Cerebellar nuclear complex (tissue), 1 donor: Measurements from ENCODE around the gene HBQ1.
"Not testable (repeated sequence)": the region's sequence is repeated elsewhere in the genome, so short reads cannot be mapped to it uniquely, and the experiment has no call there.

ENCODE experiments used
- DNase-seq, 2 experiments: peaks; one replicate each; lab custom pipeline; 2025; lab: John Stamatoyannopoulos, UW

HBQ1 gene

GRCh38 chr16:160691-161190 lies 19.5 kb upstream of the HBQ1 start:
- no peak for DNase-seq

DNA sequence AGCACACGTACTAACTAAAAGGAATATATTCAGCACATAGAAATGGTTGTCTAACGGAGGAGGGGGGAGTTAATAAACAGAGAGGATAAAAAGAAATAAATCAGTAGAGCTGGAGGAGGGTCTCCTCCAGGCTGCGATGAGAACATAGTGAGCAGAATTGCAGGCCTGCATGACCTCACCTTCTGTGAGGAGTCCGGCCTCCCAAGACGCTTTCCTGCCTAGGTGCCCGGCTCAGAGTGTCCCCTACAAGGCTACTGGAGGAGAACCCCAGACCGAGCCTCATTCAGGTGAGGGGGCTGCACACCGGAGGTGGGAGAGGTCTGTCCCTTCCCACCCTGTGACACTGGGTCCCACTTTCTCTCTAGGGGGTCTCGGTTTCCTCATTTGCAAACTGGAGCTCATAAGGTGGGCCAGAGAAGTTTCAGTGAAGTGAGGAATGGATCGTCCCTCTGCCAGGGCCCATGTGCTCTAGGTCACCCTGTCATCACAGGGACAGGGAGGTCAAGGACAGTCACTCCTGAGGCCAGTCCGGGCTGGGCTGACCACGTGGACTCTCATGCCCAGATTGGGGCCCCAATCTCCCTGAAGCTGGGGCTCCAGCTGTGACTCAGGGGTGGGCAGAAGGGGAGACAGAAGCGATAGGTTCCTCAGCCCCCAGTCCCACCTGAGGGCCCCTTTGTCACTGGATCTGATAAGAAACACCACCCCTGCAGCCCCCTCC lies 17.8 kb upstream of the HBQ1 start:
- DNase-seq, result no peak

DNA sequence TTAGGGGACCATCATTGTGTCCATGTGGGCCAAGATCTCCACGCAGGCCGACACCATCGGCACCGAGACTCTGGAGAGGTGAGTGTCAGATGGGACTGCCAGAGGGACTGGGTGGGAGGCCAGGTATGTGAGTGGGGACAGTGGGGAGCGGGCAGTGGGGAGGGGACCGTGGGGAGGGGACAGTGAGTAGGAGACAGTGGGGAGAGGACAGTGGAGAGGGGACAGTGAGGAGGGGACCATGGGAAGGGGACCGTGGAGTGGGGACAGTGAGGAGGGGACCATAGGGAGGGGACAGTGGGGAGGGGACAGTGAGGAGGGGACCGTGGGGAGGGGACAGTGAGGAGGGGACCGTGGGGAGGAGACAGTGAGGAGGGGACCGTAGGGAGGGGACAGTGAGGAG lies 17.1 kb upstream of the HBQ1 start:
- DNase-seq, result not testable (repeated sequence)

DNA sequence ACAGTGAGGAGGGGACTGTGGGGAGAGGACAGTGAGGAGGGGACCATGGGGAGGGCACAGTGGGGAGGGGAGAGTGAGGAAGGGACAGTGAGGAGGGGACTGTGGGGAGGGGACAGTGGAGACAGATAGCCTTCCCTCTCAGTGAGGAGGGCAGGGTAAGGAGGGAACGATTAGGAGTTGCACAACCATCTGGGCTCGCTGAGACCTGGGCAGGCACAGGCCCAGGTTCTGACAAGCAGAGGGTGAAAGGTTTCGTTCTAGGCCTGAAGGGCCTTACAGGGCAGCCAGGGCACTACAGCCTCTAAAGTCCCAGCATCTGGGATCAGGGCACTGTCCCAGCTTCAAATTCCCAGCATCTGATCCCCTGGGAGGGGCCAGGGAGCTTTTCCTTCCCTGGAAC lies 16.6 kb upstream of the HBQ1 start:
- not testable (repeated sequence) for DNase-seq

DNA sequence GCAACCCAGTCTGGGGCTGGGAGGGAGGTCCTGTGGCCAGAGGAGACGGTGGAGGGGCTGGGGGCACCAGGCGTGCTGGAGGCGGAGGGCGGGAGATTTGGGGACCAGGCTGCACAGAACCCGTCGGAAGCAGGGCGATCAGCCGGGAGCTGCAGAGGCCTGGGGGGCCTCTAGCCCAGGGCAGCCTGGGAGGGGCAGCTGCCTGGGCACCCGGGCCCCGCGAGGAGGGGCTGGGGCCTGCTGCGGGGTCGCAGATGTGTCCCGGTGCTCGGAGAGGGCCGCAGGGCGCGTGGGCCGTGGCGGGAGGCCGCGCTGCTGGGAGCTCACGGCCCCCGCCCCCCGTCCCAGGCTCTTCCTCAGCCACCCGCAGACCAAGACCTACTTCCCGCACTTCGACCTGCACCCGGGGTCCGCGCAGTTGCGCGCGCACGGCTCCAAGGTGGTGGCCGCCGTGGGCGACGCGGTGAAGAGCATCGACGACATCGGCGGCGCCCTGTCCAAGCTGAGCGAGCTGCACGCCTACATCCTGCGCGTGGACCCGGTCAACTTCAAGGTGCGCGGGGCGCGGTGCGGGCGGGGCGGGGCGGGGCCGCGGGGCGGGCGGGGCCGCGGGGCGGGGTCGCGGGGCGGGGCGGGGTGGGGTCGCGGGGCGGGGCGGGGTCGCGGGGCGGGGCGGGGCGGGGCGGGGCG lies 16.0 kb upstream of the HBQ1 start:
- DNase-seq, result not testable (repeated sequence)

DNA sequence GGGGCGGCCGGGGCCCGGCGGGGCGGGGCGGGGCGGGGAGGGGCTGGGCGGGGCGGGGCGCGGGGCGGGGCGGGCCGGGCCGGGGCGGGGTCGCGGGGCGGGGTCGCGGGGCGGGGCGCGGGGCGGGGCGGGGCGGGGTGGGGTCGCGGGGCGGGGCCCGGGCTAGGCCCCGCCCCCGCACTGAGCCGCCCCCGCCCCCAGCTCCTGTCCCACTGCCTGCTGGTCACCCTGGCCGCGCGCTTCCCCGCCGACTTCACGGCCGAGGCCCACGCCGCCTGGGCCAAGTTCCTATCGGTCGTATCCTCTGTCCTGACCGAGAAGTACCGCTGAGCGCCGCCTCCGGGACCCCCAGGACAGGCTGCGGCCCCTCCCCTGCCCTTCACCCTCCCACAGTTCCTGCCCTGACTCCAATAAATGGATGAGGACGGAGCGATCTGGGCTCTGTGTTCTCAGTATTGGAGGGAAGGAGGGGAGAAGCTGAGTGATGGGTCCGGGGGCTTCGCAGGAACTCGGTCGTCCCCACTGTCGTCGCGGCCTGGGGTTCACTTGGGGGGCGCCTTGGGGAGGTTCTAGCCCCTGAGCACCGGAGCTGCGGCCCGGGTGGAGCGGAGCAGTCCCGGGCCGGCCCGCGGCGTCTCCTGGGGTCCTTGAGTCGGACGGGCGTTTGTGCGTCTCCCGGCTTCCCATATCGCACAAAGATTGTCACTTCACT lies 15.3 kb upstream of the HBQ1 start:
- no peak for DNase-seq

GRCh38 chr16:165539-166374 lies 14.5 kb upstream of the HBQ1 start, which contains the start of gene HBM:
Gene HBM, plus strand, starts transcription at chr16:165978. Its CDS starts 20 bp downstream, at chr16:165998.
- no peak for DNase-seq

DNA sequence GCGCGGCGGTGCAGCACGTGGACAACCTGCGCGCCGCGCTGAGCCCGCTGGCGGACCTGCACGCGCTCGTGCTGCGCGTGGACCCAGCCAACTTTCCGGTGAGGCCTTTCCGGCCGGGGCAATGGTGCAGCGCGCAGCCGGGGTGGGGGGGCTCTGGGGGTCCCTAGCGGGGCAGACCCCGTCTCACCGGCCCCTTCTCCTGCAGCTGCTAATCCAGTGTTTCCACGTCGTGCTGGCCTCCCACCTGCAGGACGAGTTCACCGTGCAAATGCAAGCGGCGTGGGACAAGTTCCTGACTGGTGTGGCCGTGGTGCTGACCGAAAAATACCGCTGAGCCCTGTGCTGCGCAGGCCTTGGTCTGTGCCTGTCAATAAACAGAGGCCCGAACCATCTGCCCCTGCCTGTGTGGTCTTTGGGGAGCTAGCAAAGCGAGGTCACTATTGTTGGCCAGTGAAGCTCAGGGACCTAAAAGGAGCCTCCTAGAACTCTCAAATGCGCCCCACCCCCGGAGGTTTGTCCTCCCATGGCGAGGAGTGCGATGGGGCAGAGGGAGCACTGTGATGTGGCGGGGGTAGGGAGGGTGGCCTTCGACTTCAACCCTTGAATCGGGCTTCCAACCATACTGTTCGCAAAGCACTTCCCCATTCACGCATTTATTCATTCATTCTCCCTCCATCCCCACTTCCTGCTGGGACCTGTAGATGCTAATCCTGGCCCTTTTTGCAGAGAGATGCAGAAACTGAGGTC lies 13.7 kb upstream of the HBQ1 start:
- no peak for DNase-seq

DNA sequence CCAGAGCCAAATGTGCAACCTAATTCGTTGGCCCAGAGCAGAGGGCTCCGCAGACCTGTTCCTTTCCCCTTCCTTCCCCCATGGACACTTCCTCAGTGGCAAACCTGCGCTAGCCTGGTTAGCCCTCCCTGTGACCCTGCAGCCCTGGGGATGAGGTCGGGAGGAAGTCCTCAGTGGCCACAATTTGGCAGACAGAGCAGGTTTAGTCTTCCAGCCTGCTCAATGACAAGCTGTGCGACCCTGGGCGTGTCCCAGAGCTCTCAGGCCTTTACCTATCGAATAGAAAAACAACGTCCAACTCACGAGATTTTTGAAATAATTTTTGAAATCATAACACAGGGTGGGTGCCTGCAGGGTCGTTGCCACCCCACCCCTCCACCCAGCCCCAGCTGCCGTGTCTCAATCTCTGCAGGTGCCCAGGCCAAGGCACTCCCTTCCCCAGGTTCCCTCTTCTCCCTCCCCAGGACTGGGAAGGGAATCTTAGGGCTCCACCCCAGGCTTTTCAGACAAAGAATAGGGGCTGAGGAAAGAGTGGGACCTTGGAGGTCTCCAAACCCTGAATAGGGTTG lies 13.1 kb upstream of the HBQ1 start:
- no peak for DNase-seq

DNA sequence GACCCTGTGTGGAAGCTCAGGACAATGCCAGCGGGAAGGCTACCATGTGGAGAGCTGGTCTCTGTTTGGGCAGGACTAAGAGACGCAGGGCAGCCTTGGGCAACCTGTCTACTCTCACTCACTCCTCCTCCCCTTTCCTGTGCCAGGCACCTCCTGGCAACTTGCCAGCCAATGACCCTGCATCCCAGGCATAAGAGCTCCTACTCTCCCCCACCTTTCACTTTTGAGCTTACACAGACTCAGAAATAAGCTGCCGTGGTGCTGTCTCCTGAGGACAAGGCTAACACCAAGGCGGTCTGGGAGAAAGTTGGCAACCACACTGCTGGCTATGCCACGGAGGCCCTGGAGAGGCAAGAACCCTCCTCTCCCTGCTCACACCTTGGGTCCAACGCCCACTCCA lies 11.8 kb upstream of the HBQ1 start:
- DNase-seq, result no peak

DNA sequence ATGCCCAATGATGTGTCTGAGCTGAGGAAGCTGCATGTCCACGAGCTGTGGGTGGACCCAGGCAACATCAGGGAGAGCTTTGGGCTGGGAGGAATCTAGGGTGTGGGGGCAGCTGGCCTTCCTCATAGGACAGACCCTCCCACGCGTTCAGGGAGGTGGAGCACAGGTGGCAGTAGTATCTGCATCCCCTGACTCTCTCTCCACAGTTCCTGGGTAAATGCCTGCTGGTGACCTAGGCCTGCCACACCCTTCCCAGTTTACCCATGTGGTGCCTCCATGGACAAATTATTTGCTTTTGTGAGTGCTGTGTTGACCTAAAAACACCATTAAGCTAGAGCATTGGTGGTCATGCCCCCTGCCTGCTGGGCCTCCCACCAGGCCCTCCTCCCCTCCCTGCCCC lies 11.2 kb upstream of the HBQ1 start:
- no peak for DNase-seq

GRCh38 chr16:170088-170507 lies 10.2 kb upstream of the HBQ1 start:
- not testable (repeated sequence) for DNase-seq

GRCh38 chr16:170788-171187 lies 9.5 kb upstream of the HBQ1 start:
- no peak for DNase-seq

- not testable (repeated sequence) for DNase-seq
These were observed 7.8 kb upstream of the HBQ1 start, which contains the start of gene HBA2 for GRCh38 chr16:172374-172941. Gene HBA2, plus strand, starts transcription at chr16:172876. Its CDS starts 37 bp downstream, at chr16:172913.

DNA sequence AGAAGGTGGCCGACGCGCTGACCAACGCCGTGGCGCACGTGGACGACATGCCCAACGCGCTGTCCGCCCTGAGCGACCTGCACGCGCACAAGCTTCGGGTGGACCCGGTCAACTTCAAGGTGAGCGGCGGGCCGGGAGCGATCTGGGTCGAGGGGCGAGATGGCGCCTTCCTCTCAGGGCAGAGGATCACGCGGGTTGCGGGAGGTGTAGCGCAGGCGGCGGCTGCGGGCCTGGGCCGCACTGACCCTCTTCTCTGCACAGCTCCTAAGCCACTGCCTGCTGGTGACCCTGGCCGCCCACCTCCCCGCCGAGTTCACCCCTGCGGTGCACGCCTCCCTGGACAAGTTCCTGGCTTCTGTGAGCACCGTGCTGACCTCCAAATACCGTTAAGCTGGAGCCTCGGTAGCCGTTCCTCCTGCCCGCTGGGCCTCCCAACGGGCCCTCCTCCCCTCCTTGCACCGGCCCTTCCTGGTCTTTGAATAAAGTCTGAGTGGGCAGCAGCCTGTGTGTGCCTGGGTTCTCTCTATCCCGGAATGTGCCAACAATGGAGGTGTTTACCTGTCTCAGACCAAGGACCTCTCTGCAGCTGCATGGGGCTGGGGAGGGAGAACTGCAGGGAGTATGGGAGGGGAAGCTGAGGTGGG lies 6.9 kb upstream of the HBQ1 start:
- not testable (repeated sequence) for DNase-seq

- not testable (repeated sequence) for DNase-seq
These were observed 6.1 kb upstream of the HBQ1 start for GRCh38 chr16:173928-174769.

DNA sequence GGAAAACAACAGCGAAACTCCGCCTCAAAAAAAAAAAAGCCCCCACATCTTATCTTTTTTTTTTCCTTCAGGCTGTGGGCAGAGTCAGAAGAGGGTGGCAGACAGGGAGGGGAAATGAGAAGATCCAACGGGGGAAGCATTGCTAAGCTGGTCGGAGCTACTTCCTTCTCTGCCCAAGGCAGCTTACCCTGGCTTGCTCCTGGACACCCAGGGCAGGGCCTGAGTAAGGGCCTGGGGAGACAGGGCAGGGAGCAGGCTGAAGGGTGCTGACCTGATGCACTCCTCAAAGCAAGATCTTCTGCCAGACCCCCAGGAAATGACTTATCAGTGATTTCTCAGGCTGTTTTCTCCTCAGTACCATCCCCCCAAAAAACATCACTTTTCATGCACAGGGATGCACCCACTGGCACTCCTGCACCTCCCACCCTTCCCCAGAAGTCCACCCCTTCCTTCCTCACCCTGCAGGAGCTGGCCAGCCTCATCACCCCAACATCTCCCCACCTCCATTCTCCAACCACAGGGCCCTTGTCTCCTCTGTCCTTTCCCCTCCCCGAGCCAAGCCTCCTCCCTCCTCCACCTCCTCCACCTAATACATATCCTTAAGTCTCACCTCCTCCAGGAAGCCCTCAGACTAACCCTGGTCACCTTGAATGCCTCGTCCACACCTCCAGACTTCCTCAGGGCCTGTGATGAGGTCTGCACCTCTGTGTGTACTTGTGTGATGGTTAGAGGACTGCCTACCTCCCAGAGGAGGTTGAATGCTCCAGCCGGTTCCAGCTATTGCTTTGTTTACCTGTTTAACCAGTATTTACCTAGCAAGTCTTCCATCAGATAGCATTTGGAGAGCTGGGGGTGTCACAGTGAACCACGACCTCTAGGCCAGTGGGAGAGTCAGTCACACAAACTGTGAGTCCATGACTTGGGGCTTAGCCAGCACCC lies 5.0 kb upstream of the HBQ1 start:
- no peak for DNase-seq

- not testable (repeated sequence) for DNase-seq
These were observed 4.3 kb upstream of the HBQ1 start for GRCh38 chr16:176006-176405.
